Measurements from ENCODE around the gene BBOF1. TPM values are rescaled to one million over a fixed set of nuclear protein-coding genes. Genes with fewer than 3 reads are reported as not detected.

The BBOF1 gene
- total RNA-seq, 1 donor from 2014 or later = 8.0 TPM

DNA sequence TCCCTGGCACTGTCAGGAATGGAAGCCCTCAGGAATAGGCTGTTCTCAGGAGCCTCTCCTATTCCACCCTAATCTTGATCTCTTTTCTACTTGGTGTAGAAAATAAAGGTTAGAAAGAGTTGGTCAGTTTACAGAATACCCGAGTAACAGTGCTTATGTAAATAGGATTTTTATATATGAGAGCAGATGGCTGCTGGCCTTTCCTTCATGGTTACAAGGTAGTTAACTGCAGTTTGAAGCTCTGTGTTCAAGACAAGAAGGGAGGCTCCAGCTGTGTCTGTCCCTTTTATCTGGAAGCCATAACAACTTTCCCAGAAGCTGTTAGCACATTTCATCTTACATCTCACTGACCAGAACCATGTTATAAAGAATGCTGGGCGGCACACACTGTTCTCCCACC is 23.1 kb downstream of the BBOF1 start:
- peaks cover 8% of the 10 kb centered on the region for H3K36me3 Mint-ChIP-seq (ENCODE audit: unreplicated experiment)
- no peaks in the 10 kb centered on the region for H3K9me3 Mint-ChIP-seq (ENCODE audit: unreplicated experiment)
- no peaks in the 10 kb centered on the region for H3K27me3 Mint-ChIP-seq (ENCODE audit: unreplicated experiment)
- H3K27ac Mint-ChIP-seq (ENCODE audit: unreplicated experiment) = no peak overlapping the region
- no peak for DNase-seq (ENCODE audit: extremely low spot score, unreplicated experiment)
- H3K4me3 Mint-ChIP-seq (ENCODE audit: unreplicated experiment) = no peak overlapping the region
- TF ChIP-seq, protein P1, sequence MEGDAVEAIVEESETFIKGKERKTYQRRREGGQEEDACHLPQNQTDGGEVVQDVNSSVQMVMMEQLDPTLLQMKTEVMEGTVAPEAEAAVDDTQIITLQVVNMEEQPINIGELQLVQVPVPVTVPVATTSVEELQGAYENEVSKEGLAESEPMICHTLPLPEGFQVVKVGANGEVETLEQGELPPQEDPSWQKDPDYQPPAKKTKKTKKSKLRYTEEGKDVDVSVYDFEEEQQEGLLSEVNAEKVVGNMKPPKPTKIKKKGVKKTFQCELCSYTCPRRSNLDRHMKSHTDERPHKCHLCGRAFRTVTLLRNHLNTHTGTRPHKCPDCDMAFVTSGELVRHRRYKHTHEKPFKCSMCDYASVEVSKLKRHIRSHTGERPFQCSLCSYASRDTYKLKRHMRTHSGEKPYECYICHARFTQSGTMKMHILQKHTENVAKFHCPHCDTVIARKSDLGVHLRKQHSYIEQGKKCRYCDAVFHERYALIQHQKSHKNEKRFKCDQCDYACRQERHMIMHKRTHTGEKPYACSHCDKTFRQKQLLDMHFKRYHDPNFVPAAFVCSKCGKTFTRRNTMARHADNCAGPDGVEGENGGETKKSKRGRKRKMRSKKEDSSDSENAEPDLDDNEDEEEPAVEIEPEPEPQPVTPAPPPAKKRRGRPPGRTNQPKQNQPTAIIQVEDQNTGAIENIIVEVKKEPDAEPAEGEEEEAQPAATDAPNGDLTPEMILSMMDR (IDR thresholded peaks at IDR 0.05) = no peak
- H3K4me1 Mint-ChIP-seq (ENCODE audit: unreplicated experiment) = no peaks in the 10 kb centered on the region

DNA sequence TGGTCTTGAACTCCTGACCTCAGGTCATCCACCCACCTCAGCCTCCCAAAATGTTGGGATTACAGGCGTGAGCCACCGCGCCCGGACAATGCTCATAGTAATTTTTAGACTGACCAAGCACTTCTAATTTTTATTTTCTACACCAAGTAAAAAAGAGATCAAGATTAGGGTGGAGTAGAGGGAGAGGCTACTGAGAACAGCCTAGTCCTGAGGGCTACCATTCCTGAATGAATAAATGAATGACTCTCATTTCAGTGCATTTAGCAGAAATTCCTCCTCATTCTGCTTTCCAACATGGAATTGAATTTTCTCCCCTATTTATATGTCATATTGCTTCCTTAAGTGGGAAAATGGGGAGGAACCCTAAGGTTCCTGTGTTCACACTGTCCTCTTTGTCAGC is 26.4 kb downstream of the BBOF1 start:
- H3K27ac Mint-ChIP-seq (ENCODE audit: unreplicated experiment) = no peak overlapping the region
- H3K27me3 Mint-ChIP-seq (ENCODE audit: unreplicated experiment) = no peaks in the 10 kb centered on the region
- H3K36me3 Mint-ChIP-seq (ENCODE audit: unreplicated experiment) = peaks cover 11% of the 10 kb centered on the region
- H3K4me1 Mint-ChIP-seq (ENCODE audit: unreplicated experiment) = no peaks in the 10 kb centered on the region
- no peaks in the 10 kb centered on the region for H3K9me3 Mint-ChIP-seq (ENCODE audit: unreplicated experiment)
- TF ChIP-seq, protein P1 (IDR thresholded peaks at IDR 0.05) = no peak
- no peak overlapping the region for H3K4me3 Mint-ChIP-seq (ENCODE audit: unreplicated experiment)
- no peak for DNase-seq (ENCODE audit: extremely low spot score, unreplicated experiment)

- Mint-ChIP-seq H3K36me3 (ENCODE audit: unreplicated experiment) (peaks cover 11% of the 10 kb centered on the region), H3K27ac (ENCODE audit: unreplicated experiment) (no peak overlapping the region), H3K4me1 (ENCODE audit: unreplicated experiment) (no peaks in the 10 kb centered on the region), H3K4me3 (ENCODE audit: unreplicated experiment) (no peak overlapping the region), H3K9me3 (ENCODE audit: unreplicated experiment) (no peaks in the 10 kb centered on the region), H3K27me3 (ENCODE audit: unreplicated experiment) (no peaks in the 10 kb centered on the region)
- DNase-seq (ENCODE audit: extremely low spot score, unreplicated experiment) = peak; percentile 36
- TF ChIP-seq, protein P1 (IDR thresholded peaks at IDR 0.05) = no peak
Measured at GRCh38 chr14:74048281-74048680, 29.1 kb downstream of the BBOF1 start.

DNA sequence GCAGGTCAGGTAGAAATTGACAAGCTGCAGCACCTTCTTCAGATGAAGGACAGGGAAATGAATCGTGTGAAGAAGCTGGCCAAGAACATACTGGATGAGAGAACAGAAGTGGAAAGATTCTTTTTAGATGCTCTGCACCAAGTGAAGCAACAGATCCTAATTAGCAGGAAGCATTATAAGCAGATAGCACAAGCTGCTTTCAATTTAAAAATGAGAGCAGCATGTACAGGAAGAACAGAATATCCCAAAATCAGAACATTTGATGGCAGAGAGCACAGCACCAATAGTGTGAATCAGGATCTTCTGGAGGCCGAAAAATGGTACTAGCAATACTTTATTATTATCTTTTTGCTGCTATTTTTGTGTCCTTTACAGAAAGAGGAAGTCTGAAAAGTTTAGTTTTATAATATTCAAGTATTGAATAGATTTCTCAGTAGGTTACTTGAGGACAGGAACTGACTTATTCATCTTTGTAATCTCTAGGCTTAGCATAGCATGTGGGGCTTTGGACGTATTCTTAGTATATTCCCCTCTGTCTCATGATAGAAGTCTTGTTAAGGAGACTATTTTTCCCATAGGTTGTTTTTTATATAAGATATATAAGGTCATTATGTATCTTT is 30.8 kb downstream of the BBOF1 start:
- no peaks in the 10 kb centered on the region for H3K9me3 Mint-ChIP-seq (ENCODE audit: unreplicated experiment)
- H3K4me1 Mint-ChIP-seq (ENCODE audit: unreplicated experiment) = no peaks in the 10 kb centered on the region
- DNase-seq (ENCODE audit: extremely low spot score, unreplicated experiment) = no peak

DNA sequence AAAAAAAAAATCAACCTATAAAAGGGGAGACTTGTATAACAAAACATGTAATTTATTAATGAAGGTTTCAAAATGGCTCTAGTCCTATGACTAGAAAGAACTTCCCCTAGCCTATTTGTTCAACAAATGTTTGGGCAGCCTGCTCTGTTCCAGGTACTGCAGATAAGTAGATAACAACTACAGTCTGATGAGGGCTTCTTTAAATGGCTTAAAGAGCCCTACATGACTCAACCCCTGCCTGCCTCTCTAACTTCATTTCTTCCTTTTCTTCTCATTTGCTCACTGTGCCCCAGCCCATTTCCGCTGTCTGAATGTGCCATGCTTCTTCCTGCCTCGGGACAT is 43.6 kb downstream of the BBOF1 start:
- H3K27me3 Mint-ChIP-seq (ENCODE audit: unreplicated experiment) = no peaks in the 10 kb centered on the region
- no peaks in the 10 kb centered on the region for H3K9me3 Mint-ChIP-seq (ENCODE audit: unreplicated experiment)
- no peak overlapping the region for H3K27ac Mint-ChIP-seq (ENCODE audit: unreplicated experiment)
- no peak for DNase-seq (ENCODE audit: extremely low spot score, unreplicated experiment)
- peaks cover 2% of the 10 kb centered on the region for H3K4me1 Mint-ChIP-seq (ENCODE audit: unreplicated experiment)
- H3K36me3 Mint-ChIP-seq (ENCODE audit: unreplicated experiment) = peaks cover 36% of the 10 kb centered on the region
- TF ChIP-seq, protein P1 (IDR thresholded peaks at IDR 0.05) = no peak
- no peak overlapping the region for H3K4me3 Mint-ChIP-seq (ENCODE audit: unreplicated experiment)

More for the DNA sequence above, 30.8 kb downstream of the BBOF1 start:
- Mint-ChIP-seq H3K4me3 (ENCODE audit: unreplicated experiment) (no peak overlapping the region), H3K36me3 (ENCODE audit: unreplicated experiment) (peaks cover 11% of the 10 kb centered on the region), H3K27me3 (ENCODE audit: unreplicated experiment) (no peaks in the 10 kb centered on the region), H3K27ac (ENCODE audit: unreplicated experiment) (no peak overlapping the region)
- TF ChIP-seq, protein P1 (IDR thresholded peaks at IDR 0.05) = no peak
